C4-2B (cell line): ENCODE results near the gene PIPOX.

Source experiments
- H3K27ac ChIP-seq: fragments of 450-650 bp; 2 replicates; pipeline ENCODE4 v1.5.1; 2017
- ZFX ChIP-seq: fragments of 450-650 bp; IDR thresholded peaks from 2 replicates; pipeline ENCODE4 v1.6.1; 2017
- TF ChIP-seq, protein P1 (sequence below): fragments of 450-650 bp; conservative IDR thresholded peaks from 2 replicates; pipeline ENCODE4 v1.5.1; 2017; ENCODE audit warnings: mild to moderate bottlenecking

The PIPOX gene

DNA sequence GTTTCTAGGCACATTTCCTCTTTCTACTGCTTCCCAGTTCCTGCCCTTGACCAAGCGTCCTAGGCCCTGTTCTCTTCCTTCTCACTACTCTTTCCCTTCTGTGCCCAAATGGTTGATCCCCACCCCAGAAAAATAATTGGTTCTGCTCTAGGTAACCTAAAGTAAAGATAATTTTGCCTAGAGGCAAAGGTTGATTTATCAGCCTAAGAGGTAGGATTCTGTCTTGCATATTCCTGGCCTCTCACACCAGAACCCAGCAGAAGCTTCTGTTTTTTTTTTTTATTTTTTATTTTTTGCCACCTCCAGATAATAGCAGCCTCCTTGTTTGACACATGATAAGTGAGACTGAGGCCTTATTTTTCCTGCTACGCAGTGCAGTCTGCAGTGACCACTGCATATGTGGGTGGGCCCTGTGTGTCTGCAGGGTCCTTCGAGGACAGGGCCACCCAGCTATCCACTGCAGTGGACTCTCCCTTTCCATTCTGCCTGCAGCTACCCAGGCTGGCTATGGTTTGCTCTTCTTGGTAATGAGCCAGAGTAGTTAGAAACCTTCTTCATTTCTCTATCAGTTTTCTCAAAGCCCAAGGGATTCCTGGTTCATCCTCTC, 701 bp downstream of the PIPOX start:
- TF ChIP-seq, protein P1, sequence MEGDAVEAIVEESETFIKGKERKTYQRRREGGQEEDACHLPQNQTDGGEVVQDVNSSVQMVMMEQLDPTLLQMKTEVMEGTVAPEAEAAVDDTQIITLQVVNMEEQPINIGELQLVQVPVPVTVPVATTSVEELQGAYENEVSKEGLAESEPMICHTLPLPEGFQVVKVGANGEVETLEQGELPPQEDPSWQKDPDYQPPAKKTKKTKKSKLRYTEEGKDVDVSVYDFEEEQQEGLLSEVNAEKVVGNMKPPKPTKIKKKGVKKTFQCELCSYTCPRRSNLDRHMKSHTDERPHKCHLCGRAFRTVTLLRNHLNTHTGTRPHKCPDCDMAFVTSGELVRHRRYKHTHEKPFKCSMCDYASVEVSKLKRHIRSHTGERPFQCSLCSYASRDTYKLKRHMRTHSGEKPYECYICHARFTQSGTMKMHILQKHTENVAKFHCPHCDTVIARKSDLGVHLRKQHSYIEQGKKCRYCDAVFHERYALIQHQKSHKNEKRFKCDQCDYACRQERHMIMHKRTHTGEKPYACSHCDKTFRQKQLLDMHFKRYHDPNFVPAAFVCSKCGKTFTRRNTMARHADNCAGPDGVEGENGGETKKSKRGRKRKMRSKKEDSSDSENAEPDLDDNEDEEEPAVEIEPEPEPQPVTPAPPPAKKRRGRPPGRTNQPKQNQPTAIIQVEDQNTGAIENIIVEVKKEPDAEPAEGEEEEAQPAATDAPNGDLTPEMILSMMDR = no peak
- TF ChIP-seq ZFX = no peak
- no peak overlapping the region for H3K27ac ChIP-seq

DNA sequence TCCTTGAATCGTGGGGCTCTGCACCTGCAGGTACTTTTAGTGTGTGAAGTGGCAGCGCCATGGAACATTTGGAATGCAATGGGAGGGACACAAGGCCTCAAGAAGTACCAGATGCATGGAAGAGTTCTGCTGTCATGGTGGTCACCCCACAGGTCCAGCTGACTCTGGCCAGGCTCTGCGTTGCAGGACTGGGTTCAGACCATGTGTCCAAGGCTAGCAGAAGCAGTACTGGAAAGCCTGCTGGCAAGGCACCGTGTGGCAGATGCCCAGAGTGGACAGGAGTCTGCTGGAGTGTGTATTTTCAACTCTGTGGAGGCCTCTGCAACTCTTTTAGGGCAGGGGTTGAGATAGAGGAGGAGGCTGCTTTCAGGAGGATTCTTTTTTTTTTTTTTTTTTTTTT, 2.1 kb downstream of the PIPOX start:
- TF ChIP-seq, protein P1 = no peak
- TF ChIP-seq ZFX = no peak
- no peak overlapping the region for H3K27ac ChIP-seq

DNA sequence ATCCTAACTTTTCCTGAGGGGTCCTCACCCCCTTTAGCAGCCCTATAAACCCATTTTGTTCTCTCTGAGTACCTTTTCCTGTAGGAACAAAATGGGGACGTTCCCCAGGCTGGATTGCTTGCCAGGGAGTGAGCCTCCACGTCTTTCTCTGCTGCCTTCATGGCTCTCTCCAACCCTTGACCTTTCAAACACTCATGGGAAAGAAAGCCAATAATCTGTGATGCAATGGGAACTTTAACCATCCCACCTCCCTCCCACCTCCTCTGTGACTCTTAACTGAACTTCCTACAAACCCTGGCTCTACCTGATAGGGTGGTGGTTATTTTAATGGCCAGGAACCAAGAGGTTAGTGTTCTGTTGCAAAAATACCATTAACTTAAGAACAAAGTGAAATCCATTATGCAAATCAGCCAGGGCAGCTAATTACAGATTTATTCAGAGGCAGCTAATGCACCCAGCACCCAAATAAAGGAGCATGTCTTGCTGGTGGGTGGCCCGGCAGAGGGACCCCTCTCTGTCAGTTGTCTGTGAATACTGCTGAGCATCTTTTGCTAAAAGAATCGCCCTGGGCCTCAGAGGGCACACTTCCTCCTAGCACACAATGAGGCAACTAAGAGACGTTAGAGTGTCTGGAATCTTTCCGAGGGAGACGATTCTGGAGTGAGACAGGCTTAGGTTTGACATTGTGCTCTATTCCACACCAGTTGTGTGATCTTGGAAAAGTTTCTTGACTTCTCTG, 3.0 kb downstream of the PIPOX start:
- H3K27ac ChIP-seq = no peak overlapping the region
- TF ChIP-seq ZFX = no peak
- TF ChIP-seq, protein P1 = no peak

DNA sequence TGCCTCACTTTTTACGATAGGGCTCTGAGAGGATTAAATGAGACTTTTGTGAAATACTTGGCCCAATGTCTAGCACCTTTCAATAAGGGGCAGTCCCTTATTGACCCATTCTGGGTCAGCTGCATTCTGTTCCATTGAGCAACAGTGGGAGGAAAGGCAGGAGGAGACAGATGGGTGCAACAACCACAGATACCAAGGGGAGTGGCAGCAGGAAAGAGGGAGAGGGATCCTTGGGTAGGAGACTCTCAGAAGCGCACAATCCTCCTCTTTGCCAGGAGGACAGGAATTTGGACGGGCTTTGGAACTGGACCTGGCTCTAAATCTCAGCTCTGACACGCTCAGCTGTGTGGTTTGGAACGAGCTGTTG, 3.5 kb downstream of the PIPOX start:
- no peak for TF ChIP-seq ZFX
- TF ChIP-seq, protein P1 = no peak
- H3K27ac ChIP-seq = no peak overlapping the region

DNA sequence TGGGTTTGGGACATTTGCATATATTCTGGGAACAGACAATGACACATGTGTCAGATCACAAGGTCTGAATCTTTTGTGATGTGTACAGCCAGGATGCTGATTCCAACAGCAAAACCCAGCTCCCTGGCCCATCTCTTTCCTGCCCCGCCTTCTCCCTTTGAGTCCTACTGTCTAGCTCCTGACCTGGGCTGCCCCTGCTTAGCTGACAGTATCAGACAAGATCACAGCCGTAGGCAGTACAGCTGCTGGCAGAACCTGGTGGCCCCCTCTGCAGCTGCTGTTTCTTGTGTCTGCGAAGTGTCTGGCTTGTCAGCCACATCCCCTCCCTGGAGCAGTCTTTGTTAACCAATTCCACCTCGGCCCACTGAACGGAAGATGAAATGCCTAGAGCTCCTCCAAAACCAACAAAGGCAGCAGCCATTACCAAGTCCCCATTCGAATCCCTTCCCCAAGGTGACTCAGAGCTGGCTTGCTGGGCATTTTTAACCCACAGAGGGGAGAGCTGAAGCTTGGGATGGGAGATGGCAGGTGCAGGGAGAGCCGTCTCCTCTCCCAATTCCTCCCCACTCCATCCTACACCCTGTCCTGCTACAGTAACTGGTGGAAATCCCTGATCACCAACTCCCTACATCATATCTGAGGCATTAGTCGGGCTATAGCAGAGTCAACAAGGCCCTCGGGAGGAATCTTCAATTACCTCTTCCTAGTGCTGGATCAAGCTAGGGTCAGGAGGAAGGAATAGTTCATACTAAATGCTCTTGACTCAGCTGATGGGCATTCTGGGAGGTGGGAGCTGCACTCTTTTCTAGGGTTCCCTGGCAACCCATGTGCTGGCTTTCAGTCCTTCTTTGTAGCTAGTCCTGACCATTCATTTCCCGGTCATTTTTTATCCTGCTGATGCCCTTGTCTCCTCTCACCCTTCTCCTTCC, 5.8 kb downstream of the PIPOX start:
- no peak for TF ChIP-seq ZFX
- TF ChIP-seq, protein P1 = no peak
- no peak overlapping the region for H3K27ac ChIP-seq

- no peak overlapping the region for H3K27ac ChIP-seq
- TF ChIP-seq, protein P1 = no peak
- TF ChIP-seq ZFX = no peak
These were observed 6.7 kb downstream of the PIPOX start for GRCh38 chr17:29049541-29050145.
